PC-3 (cell line): ENCODE measurements around the gene HIPK2. TPM values are rescaled to one million over a fixed set of nuclear protein-coding genes. Genes with fewer than 3 reads are reported as not detected.

Experiments used
- ATAC-seq: fragments of 200-7000 bp; cut with Tn5 transposase; 2 replicates; pipeline ENCODE4 v1.9.1; 2020; ENCODE audit warnings: mild to moderate bottlenecking, moderate library complexity
- BruUV-seq: library from RNA; stranded (reverse); fragments of 400-500 nt; replicated peaks from 2 replicates; lab custom pipeline; 2021; lab: Mats Ljungman, UMichigan
- CTCF ChIA-PET: fragments of 300-600 bp; sonication (Branson Sonifier 250); formaldehyde crosslinking; loops from one replicate; lab custom pipeline; 2022; ENCODE audit warnings: antibody characterized with exemption; lab: Charles Lee
- POLR2A ChIA-PET: fragments of 300-600 bp; sonication (Branson Sonifier 250); formaldehyde crosslinking; loops from one replicate; lab custom pipeline; 2022; ENCODE audit warnings: antibody characterized with exemption; ENCODE audit not compliant: unreplicated experiment; lab: Charles Lee
- DNase-seq: peaks from one replicate; pipeline ENCODE4 v3.0.0-alpha.2; 2015
- H2AFZ ChIP-seq: fragments of 300-600 bp; sonication (generic); 2 replicates; pipeline ENCODE4 v1.6.0; 2016; ENCODE audit warnings: antibody characterized with exemption, low read length
- H3F3A ChIP-seq: fragments of 300-600 bp; sonication (generic); one replicate; pipeline ENCODE4 v1.6.0; 2017; ENCODE audit warnings: antibody characterized with exemption, low read length, control low read depth, mild to moderate bottlenecking; ENCODE audit not compliant: unreplicated experiment
- H3K27ac ChIP-seq: fragments of 300-600 bp; sonication (generic); 2 replicates; pipeline ENCODE4 v1.5.1; 2016; ENCODE audit warnings: mild to moderate bottlenecking, low read length
- H3K27me3 ChIP-seq: fragments of 300-600 bp; sonication (generic); 2 replicates; pipeline ENCODE4 v1.6.1; 2016; ENCODE audit warnings: low read length, mixed read lengths
- H3K36me3 ChIP-seq: fragments of 300-600 bp; sonication (generic); 2 replicates; pipeline ENCODE4 v1.6.1; 2016; ENCODE audit warnings: low read depth, mixed run types, low read length, mixed read lengths
- H3K4me1 ChIP-seq: fragments of 300-600 bp; sonication (generic); 2 replicates; pipeline ENCODE4 v1.5.1; 2016; ENCODE audit warnings: low read length; ENCODE audit not compliant: insufficient read depth
- H3K4me2 ChIP-seq: fragments of 300-600 bp; sonication (generic); 2 replicates; pipeline ENCODE4 v1.6.0; 2016; ENCODE audit warnings: low read length
- H3K4me3 ChIP-seq: fragments of 300-600 bp; sonication (generic); 2 replicates; pipeline ENCODE4 v1.5.1; 2016; ENCODE audit warnings: mild to moderate bottlenecking, low read length, mixed read lengths
- H3K79me2 ChIP-seq: fragments of 300-600 bp; sonication (generic); 2 replicates; pipeline ENCODE4 v1.6.1; 2017; ENCODE audit warnings: low read length, mixed read lengths
- H3K9ac ChIP-seq: fragments of 300-600 bp; sonication (generic); 2 replicates; pipeline ENCODE4 v1.6.0; 2016; ENCODE audit warnings: mild to moderate bottlenecking, low read length
- H3K9me2 ChIP-seq: fragments of 300-600 bp; sonication (generic); replicated peaks from 2 replicates; pipeline ENCODE4 v1.6.1; 2016; ENCODE audit warnings: mixed run types, low read length, mixed read lengths
- H3K9me3 ChIP-seq: fragments of 300-600 bp; sonication (generic); 2 replicates; pipeline ENCODE4 v1.6.1; 2016; ENCODE audit warnings: low read length, mixed read lengths
- H4K20me1 ChIP-seq: fragments of 300-600 bp; sonication (generic); 2 replicates; pipeline ENCODE4 v1.6.1; 2016; ENCODE audit warnings: low read length, mixed read lengths
- CTCF ChIP-seq: fragments of 300-600 bp; sonication (generic); conservative IDR thresholded peaks from 2 replicates; pipeline ENCODE4 v1.5.1; 2017; ENCODE audit warnings: antibody characterized with exemption, low read depth, mild to moderate bottlenecking, low read length
- EZH2 ChIP-seq: fragments of 300-600 bp; sonication (generic); IDR thresholded peaks from one replicate; pipeline ENCODE4 v1.6.1; 2017; ENCODE audit warnings: antibody characterized with exemption, mild to moderate bottlenecking, low read length; ENCODE audit not compliant: unreplicated experiment
- EZH2phosphoT487 ChIP-seq: fragments of 300-600 bp; sonication (generic); IDR thresholded peaks from 2 replicates; pipeline ENCODE4 v1.6.1; 2018; ENCODE audit warnings: mild to moderate bottlenecking, antibody characterized with exemption, low read length, borderline replicate concordance
- intact Hi-C: fragments of 100-400 bp; cut with micrococcal nuclease; formaldehyde crosslinking; loops from 2 replicates; pipeline ENCODE4 v1.9.0; 2023
- total RNA-seq: library from RNA; depleted of rRNA; stranded (reverse); fragments of >200 nt; gene quantifications from 2 replicates; pipeline ENCODE4 v1.2.3, GENCODE V29; 2014

HIPK2 gene
- total RNA-seq, 1 experiment from 2014 or later = 38.1 TPM

GRCh38 chr7:139566075-139566474 is 211.7 kb downstream of the HIPK2 start:
- Histone ChIP-seq H4K20me1 (0 out of 2 replicates have a peak, but pooled peaks cover 4% of the 10 kb centered on the region), H3K36me3 (peaks cover 17% of the 10 kb centered on the region; the same call in 1 of the 2 replicates), H3K27ac (no peak overlapping the region), H3K4me2 (no peak overlapping the region), H3F3A (no peaks in the 10 kb centered on the region), H3K9ac (no peak overlapping the region), H3K27me3 (no peaks in the 10 kb centered on the region), H3K4me3 (no peak overlapping the region), H3K4me1 (no peaks in the 10 kb centered on the region), H3K9me3 (no peaks in the 10 kb centered on the region), H2AFZ (no peak overlapping the region), H3K79me2 (no peaks in the 10 kb centered on the region), H3K9me2 (no peaks in the 10 kb centered on the region)
- TF ChIP-seq CTCF (no peak), EZH2 (no peak), EZH2phosphoT487 (no peak)
- ATAC-seq (no peak), DNase-seq (no peak)
- POLR2A ChIA-PET = no interaction called here
- CTCF ChIA-PET = no interaction called here
- no TSS peak for BruUV-seq
- intact Hi-C loops = no loop called here

GRCh38 chr7:139563856-139564255 is 213.9 kb downstream of the HIPK2 start:
- H3K4me1 ChIP-seq = no peaks in the 10 kb centered on the region
- no peaks in the 10 kb centered on the region for H3K27me3 ChIP-seq
- H3F3A ChIP-seq = no peaks in the 10 kb centered on the region
- TF ChIP-seq EZH2 = no peak
- no peak for TF ChIP-seq EZH2phosphoT487
- TF ChIP-seq CTCF = no peak
- ATAC-seq (no peak), DNase-seq (no peak)
- BruUV-seq = no TSS peak
- no peaks in the 10 kb centered on the region for H3K9me2 ChIP-seq
- no peak overlapping the region for H3K4me2 ChIP-seq
- no peak overlapping the region for H3K4me3 ChIP-seq
- H3K79me2 ChIP-seq = no peaks in the 10 kb centered on the region
- H3K36me3 ChIP-seq = peaks cover 17% of the 10 kb centered on the region; the same call in 1 of the 2 replicates
- H2AFZ ChIP-seq = no peak overlapping the region
- H3K9me3 ChIP-seq = no peaks in the 10 kb centered on the region
- no peak overlapping the region for H3K9ac ChIP-seq
- POLR2A ChIA-PET = no interaction called here
- H3K27ac ChIP-seq = no peak overlapping the region
- H4K20me1 ChIP-seq = 0 out of 2 replicates have a peak, but pooled peaks cover 4% of the 10 kb centered on the region
- intact Hi-C loops = no loop called here
- CTCF ChIA-PET = no interaction called here

- DNase-seq (no peak), ATAC-seq (no peak)
- Histone ChIP-seq H3K9me3 (no peaks in the 10 kb centered on the region), H3K9me2 (no peaks in the 10 kb centered on the region), H3F3A (no peaks in the 10 kb centered on the region), H3K4me1 (no peaks in the 10 kb centered on the region), H4K20me1 (0 out of 2 replicates have a peak, but pooled peaks cover 4% of the 10 kb centered on the region), H3K9ac (no peak overlapping the region), H3K4me2 (no peak overlapping the region), H3K4me3 (no peak overlapping the region), H3K27me3 (no peaks in the 10 kb centered on the region), H3K79me2 (no peaks in the 10 kb centered on the region), H3K36me3 (peaks cover 12% of the 10 kb centered on the region; the same call in 1 of the 2 replicates), H2AFZ (no peak overlapping the region), H3K27ac (no peak overlapping the region)
- ChIA-PET POLR2A (no interaction called here), CTCF (no interaction called here)
- intact Hi-C loops = no loop called here
- TF ChIP-seq EZH2phosphoT487 = no peak
- no peak for TF ChIP-seq CTCF
- no peak for TF ChIP-seq EZH2
- no TSS peak for BruUV-seq
Measured at GRCh38 chr7:139562961-139563565, 214.7 kb downstream of the HIPK2 start.
